Calu3 (cell line): ENCODE measurements around the gene ANKMY1. TPM values are rescaled to one million over a fixed set of nuclear protein-coding genes. Genes with fewer than 3 reads are reported as not detected.

ENCODE experiments used
- BruUV-seq: library from RNA; stranded (reverse); fragments of 400-500 nt; replicated peaks from 2 replicates; lab custom pipeline; 2021; lab: Mats Ljungman, UMichigan
- CTCF ChIA-PET: fragments of 300-600 bp; sonication (Branson Sonifier 250); formaldehyde crosslinking; loops from one replicate; lab custom pipeline; 2022; ENCODE audit warnings: antibody characterized with exemption; lab: Charles Lee
- DNase-seq: peaks from one replicate; pipeline ENCODE4 v3.0.0; 2022
- H3K27ac Mint-ChIP-seq: one replicate; pipeline ENCODE4 v1.8.0; 2022; ENCODE audit warnings: mixed read lengths; ENCODE audit not compliant: unreplicated experiment
- H3K27me3 Mint-ChIP-seq: one replicate; pipeline ENCODE4 v1.8.0; 2022; ENCODE audit warnings: mixed read lengths; ENCODE audit not compliant: unreplicated experiment
- H3K36me3 Mint-ChIP-seq: one replicate; pipeline ENCODE4 v1.8.0; 2022; ENCODE audit warnings: mild to moderate bottlenecking, moderate library complexity, mixed read lengths; ENCODE audit not compliant: insufficient read depth, unreplicated experiment
- H3K4me1 Mint-ChIP-seq: one replicate; pipeline ENCODE4 v1.8.0; 2022; ENCODE audit warnings: mild to moderate bottlenecking, low read depth, mixed read lengths; ENCODE audit not compliant: unreplicated experiment
- H3K4me3 Mint-ChIP-seq: one replicate; pipeline ENCODE4 v1.8.0; 2022; ENCODE audit warnings: mild to moderate bottlenecking, low read depth, moderate library complexity, mixed read lengths; ENCODE audit not compliant: unreplicated experiment
- H3K9me3 Mint-ChIP-seq: one replicate; pipeline ENCODE4 v1.8.0; 2022; ENCODE audit warnings: low read depth, mixed read lengths; ENCODE audit not compliant: unreplicated experiment
- CTCF ChIP-seq: fragments of 200-600 bp; IDR thresholded peaks from one replicate; pipeline ENCODE4 v1.8.0; 2022; ENCODE audit warnings: antibody characterized with exemption; ENCODE audit not compliant: unreplicated experiment
- intact Hi-C: fragments of 100-400 bp; cut with micrococcal nuclease; formaldehyde crosslinking; loops from one replicate; pipeline ENCODE4 v1.10.0; 2022; ENCODE audit not compliant: unreplicated experiment
- total RNA-seq: library from RNA; stranded (reverse); gene quantifications from 2 replicates; pipeline ENCODE4 v1.2.3, GENCODE V29; 2022

Gene ANKMY1
- total RNA-seq, 1 experiment from 2014 or later, result 38.2 TPM

GRCh38 chr2:240444464-240444863, 113.3 kb downstream of the ANKMY1 start:
- Mint-ChIP-seq H3K4me1 (no peaks in the 10 kb centered on the region), H3K4me3 (no peak overlapping the region), H3K36me3 (peaks cover 4% of the 10 kb centered on the region), H3K27ac (no peak overlapping the region), H3K27me3 (no peaks in the 10 kb centered on the region), H3K9me3 (no peaks in the 10 kb centered on the region)
- DNase-seq, result no peak
- CTCF ChIA-PET, result no interaction called here
- BruUV-seq, result no TSS peak
- intact Hi-C loops, result no loop called here
- no peak for TF ChIP-seq CTCF

GRCh38 chr2:240443891-240444301, 113.9 kb downstream of the ANKMY1 start:
- H3K27ac Mint-ChIP-seq, result no peak overlapping the region
- no peaks in the 10 kb centered on the region for H3K27me3 Mint-ChIP-seq
- intact Hi-C loops, result no loop called here
- no peak for TF ChIP-seq CTCF
- no peak overlapping the region for H3K4me3 Mint-ChIP-seq
- BruUV-seq, result no TSS peak
- DNase-seq, result no peak
- no peaks in the 10 kb centered on the region for H3K9me3 Mint-ChIP-seq
- CTCF ChIA-PET, result no interaction called here
- no peaks in the 10 kb centered on the region for H3K4me1 Mint-ChIP-seq
- peaks cover under 1% of the 10 kb centered on the region for H3K36me3 Mint-ChIP-seq

- no peaks in the 10 kb centered on the region for H3K36me3 Mint-ChIP-seq
- H3K4me1 Mint-ChIP-seq, result peaks cover under 1% of the 10 kb centered on the region
- CTCF ChIA-PET, result no interaction called here
- no peak overlapping the region for H3K27ac Mint-ChIP-seq
- no peaks in the 10 kb centered on the region for H3K27me3 Mint-ChIP-seq
- H3K9me3 Mint-ChIP-seq, result no peaks in the 10 kb centered on the region
- intact Hi-C loops, result no loop called here
- no peak for TF ChIP-seq CTCF
- H3K4me3 Mint-ChIP-seq, result no peak overlapping the region
- DNase-seq, result no peak
- no TSS peak for BruUV-seq
These were observed 114.7 kb downstream of the ANKMY1 start for GRCh38 chr2:240442891-240443715.

- Mint-ChIP-seq H3K27ac (no peak overlapping the region), H3K4me3 (no peak overlapping the region), H3K9me3 (no peaks in the 10 kb centered on the region), H3K36me3 (peaks cover 8% of the 10 kb centered on the region), H3K27me3 (no peaks in the 10 kb centered on the region), H3K4me1 (peaks cover 9% of the 10 kb centered on the region)
- no peak for DNase-seq
- CTCF ChIA-PET, result no interaction called here
- BruUV-seq, result no TSS peak
- intact Hi-C loops, result no loop called here
- no peak for TF ChIP-seq CTCF
These were observed 115.8 kb downstream of the ANKMY1 start for GRCh38 chr2:240441993-240442411.
